C4-2B (cell line): ENCODE data around the gene MON1A.

Experiments used
- CTCF ChIP-seq: fragments of 450-650 bp; conservative IDR thresholded peaks from 2 replicates; pipeline ENCODE4 v1.5.1; 2017; ENCODE audit warnings: mild to moderate bottlenecking
- ZFX ChIP-seq: fragments of 450-650 bp; IDR thresholded peaks from 2 replicates; pipeline ENCODE4 v1.6.1; 2017

GRCh38 chr3:49967291-49967690 is 37.7 kb upstream of the MON1A start:
- TF ChIP-seq CTCF (no peak), ZFX (no peak)
